OCI-LY3 (cell line): ENCODE measurements around the gene COL4A4.

Experiments
- H2AFZ ChIP-seq: fragments of 200-600, 300-600 bp; shearing (Covaris generic); 2 replicates; pipeline ENCODE4 v1.6.0; 2014; ENCODE audit warnings: antibody characterized with exemption, low read depth, low read length
- H3K27ac ChIP-seq: fragments of 200-600, 300-600 bp; sonication (generic); 2 replicates; pipeline ENCODE4 v1.5.1; 2014; ENCODE audit warnings: mild to moderate bottlenecking, low read length, moderate library complexity, mixed read lengths
- H3K27me3 ChIP-seq: fragments of 200-600, 300-600 bp; sonication (generic); 2 replicates; pipeline ENCODE4 v1.6.1; 2014; ENCODE audit warnings: low read depth, low read length, mixed read lengths
- H3K36me3 ChIP-seq: fragments of 200-600, 300-600 bp; sonication (generic); replicated peaks from 2 replicates; pipeline ENCODE3; 2014; ENCODE audit warnings: low read depth, low read length, mixed read lengths
- H3K4me1 ChIP-seq: fragments of 300-600, 200-600 bp; sonication (generic); 2 replicates; pipeline ENCODE4 v1.6.1; 2014; ENCODE audit warnings: low read length, mixed read lengths
- H3K4me2 ChIP-seq: fragments of 200-600, 300-600 bp; sonication (generic); 2 replicates; pipeline ENCODE4 v1.6.1; 2014; ENCODE audit warnings: low read length, mixed read lengths
- H3K4me3 ChIP-seq: fragments of 300-600, 200-600 bp; sonication (generic); 2 replicates; pipeline ENCODE4 v1.5.1; 2014; ENCODE audit warnings: antibody characterized with exemption, mild to moderate bottlenecking, low read length, moderate library complexity
- H3K79me2 ChIP-seq: fragments of 300-600, 200-600 bp; shearing (Covaris generic); 2 replicates; pipeline ENCODE4 v1.6.1; 2014; ENCODE audit warnings: mild to moderate bottlenecking, low read length, mixed read lengths
- H3K9ac ChIP-seq: fragments of 300-600, 200-600 bp; shearing (Covaris generic); 2 replicates; pipeline ENCODE4 v1.6.0; 2014; ENCODE audit warnings: mild to moderate bottlenecking, low read length, moderate library complexity
- H3K9me3 ChIP-seq: fragments of 200-600, 300-600 bp; shearing (Covaris generic); 2 replicates; pipeline ENCODE4 v1.6.1; 2014; ENCODE audit warnings: low read length, mixed read lengths; ENCODE audit not compliant: insufficient read depth
- H4K20me1 ChIP-seq: fragments of 200-600, 300-600 bp; sonication (generic); 2 replicates; pipeline ENCODE4 v1.6.1; 2016; ENCODE audit warnings: low read length, mixed read lengths; ENCODE audit not compliant: insufficient read depth
- EZH2phosphoT487 ChIP-seq: fragments of 200-600 bp; shearing (Covaris generic); IDR thresholded peaks from 2 replicates; pipeline ENCODE4 v1.6.1; 2018; ENCODE audit warnings: antibody characterized with exemption, mixed run types, low read depth
- TF ChIP-seq, protein P1 (sequence below): fragments of 200-600, 300-600 bp; sonication (generic); IDR thresholded peaks from 2 replicates; pipeline ENCODE4 v1.5.1; 2014; ENCODE audit warnings: antibody characterized with exemption, low read length, low read depth

Gene COL4A4

GRCh38 chr2:227192491-227192890 is 28.5 kb upstream of the COL4A4 start:
- Histone ChIP-seq H3K9me3 (no peaks in the 10 kb centered on the region), H3K36me3 (no peaks in the 10 kb centered on the region), H3K27me3 (no peaks in the 10 kb centered on the region), H3K4me3 (no peak overlapping the region), H3K4me2 (no peak overlapping the region), H3K9ac (no peak overlapping the region), H3K27ac (no peak overlapping the region), H3K4me1 (no peaks in the 10 kb centered on the region), H3K79me2 (no peaks in the 10 kb centered on the region), H4K20me1 (no peaks in the 10 kb centered on the region), H2AFZ (no peak overlapping the region)
- no peak for TF ChIP-seq EZH2phosphoT487
- TF ChIP-seq, protein P1, sequence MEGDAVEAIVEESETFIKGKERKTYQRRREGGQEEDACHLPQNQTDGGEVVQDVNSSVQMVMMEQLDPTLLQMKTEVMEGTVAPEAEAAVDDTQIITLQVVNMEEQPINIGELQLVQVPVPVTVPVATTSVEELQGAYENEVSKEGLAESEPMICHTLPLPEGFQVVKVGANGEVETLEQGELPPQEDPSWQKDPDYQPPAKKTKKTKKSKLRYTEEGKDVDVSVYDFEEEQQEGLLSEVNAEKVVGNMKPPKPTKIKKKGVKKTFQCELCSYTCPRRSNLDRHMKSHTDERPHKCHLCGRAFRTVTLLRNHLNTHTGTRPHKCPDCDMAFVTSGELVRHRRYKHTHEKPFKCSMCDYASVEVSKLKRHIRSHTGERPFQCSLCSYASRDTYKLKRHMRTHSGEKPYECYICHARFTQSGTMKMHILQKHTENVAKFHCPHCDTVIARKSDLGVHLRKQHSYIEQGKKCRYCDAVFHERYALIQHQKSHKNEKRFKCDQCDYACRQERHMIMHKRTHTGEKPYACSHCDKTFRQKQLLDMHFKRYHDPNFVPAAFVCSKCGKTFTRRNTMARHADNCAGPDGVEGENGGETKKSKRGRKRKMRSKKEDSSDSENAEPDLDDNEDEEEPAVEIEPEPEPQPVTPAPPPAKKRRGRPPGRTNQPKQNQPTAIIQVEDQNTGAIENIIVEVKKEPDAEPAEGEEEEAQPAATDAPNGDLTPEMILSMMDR, result no peak

- no peaks in the 10 kb centered on the region for H3K79me2 ChIP-seq
Measured at GRCh38 chr2:227191367-227191766, 27.4 kb upstream of the COL4A4 start.

GRCh38 chr2:227188292-227188691 is 24.3 kb upstream of the COL4A4 start:
- no peak overlapping the region for H3K4me2 ChIP-seq
- H3K36me3 ChIP-seq, result no peaks in the 10 kb centered on the region
- no peaks in the 10 kb centered on the region for H4K20me1 ChIP-seq
- H3K9me3 ChIP-seq, result no peaks in the 10 kb centered on the region
- H3K27ac ChIP-seq, result no peak overlapping the region
- no peak for TF ChIP-seq EZH2phosphoT487
- TF ChIP-seq, protein P1, result no peak
- no peak overlapping the region for H2AFZ ChIP-seq
- H3K27me3 ChIP-seq, result no peaks in the 10 kb centered on the region
- no peak overlapping the region for H3K9ac ChIP-seq
- H3K4me1 ChIP-seq, result no peaks in the 10 kb centered on the region
- no peaks in the 10 kb centered on the region for H3K79me2 ChIP-seq
- no peak overlapping the region for H3K4me3 ChIP-seq

More at GRCh38 chr2:227191367-227191766, 27.4 kb upstream of the COL4A4 start:
- no peaks in the 10 kb centered on the region for H3K4me1 ChIP-seq
- H3K27ac ChIP-seq, result no peak overlapping the region
- H4K20me1 ChIP-seq, result no peaks in the 10 kb centered on the region
- no peaks in the 10 kb centered on the region for H3K27me3 ChIP-seq
- no peaks in the 10 kb centered on the region for H3K9me3 ChIP-seq
- H3K4me2 ChIP-seq, result no peak overlapping the region
- no peak overlapping the region for H3K4me3 ChIP-seq
- H3K36me3 ChIP-seq, result no peaks in the 10 kb centered on the region
- H2AFZ ChIP-seq, result no peak overlapping the region
- TF ChIP-seq EZH2phosphoT487, result no peak
- TF ChIP-seq, protein P1, result no peak
- H3K9ac ChIP-seq, result no peak overlapping the region

- no peak overlapping the region for H3K27ac ChIP-seq
- H3K9me3 ChIP-seq, result no peaks in the 10 kb centered on the region
- H3K9ac ChIP-seq, result no peak overlapping the region
- no peak overlapping the region for H3K4me2 ChIP-seq
- no peak overlapping the region for H3K4me3 ChIP-seq
- TF ChIP-seq, protein P1, result no peak
- no peak for TF ChIP-seq EZH2phosphoT487
- H3K4me1 ChIP-seq, result no peaks in the 10 kb centered on the region
- no peaks in the 10 kb centered on the region for H3K36me3 ChIP-seq
- no peaks in the 10 kb centered on the region for H3K27me3 ChIP-seq
- no peaks in the 10 kb centered on the region for H3K79me2 ChIP-seq
- H4K20me1 ChIP-seq, result no peaks in the 10 kb centered on the region
- H2AFZ ChIP-seq, result no peak overlapping the region
Measured at GRCh38 chr2:227186751-227187150, 22.7 kb upstream of the COL4A4 start.
